Kidney glomerular epithelial cell (primary cell): ENCODE data around the gene KLHL10.
A peak's percentile ranks its signal among the peaks of the same experiment; 100 is the strongest.
"Not testable (repeated sequence)": the region's sequence is repeated elsewhere in the genome, so short reads cannot be mapped to it uniquely, and the experiment has no call there.

Experiments used
- DNase-seq: peaks from one replicate; lab custom pipeline; 2025; lab: John Stamatoyannopoulos, UW

The KLHL10 gene

GRCh38 chr17:41851382-41851781 lies 13.8 kb downstream of the KLHL10 start:
- not testable (repeated sequence) for DNase-seq

GRCh38 chr17:41860254-41860931 lies 22.8 kb downstream of the KLHL10 start:
- no peak for DNase-seq

GRCh38 chr17:41863074-41863848 lies 25.6 kb downstream of the KLHL10 start:
- DNase-seq: no peak

GRCh38 chr17:41864498-41864835 lies 26.8 kb downstream of the KLHL10 start:
- DNase-seq: peak; percentile 22

GRCh38 chr17:41864836-41865595 lies 27.4 kb downstream of the KLHL10 start, which contains the start of gene KLHL11:
TSS of gene KLHL11 (minus strand) at chr17:41865423. CDS start at chr17:41865370, 53 bp downstream.
- DNase-seq: peak; percentile 89

- no peak for DNase-seq
These were observed 27.9 kb downstream of the KLHL10 start for GRCh38 chr17:41865596-41865893.

GRCh38 chr17:41868568-41868967 lies 30.9 kb downstream of the KLHL10 start:
- no peak for DNase-seq

GRCh38 chr17:41869426-41869825 lies 31.8 kb downstream of the KLHL10 start:
- no peak for DNase-seq

- DNase-seq: no peak
These were observed 32.5 kb downstream of the KLHL10 start for GRCh38 chr17:41870097-41870496.

DNA sequence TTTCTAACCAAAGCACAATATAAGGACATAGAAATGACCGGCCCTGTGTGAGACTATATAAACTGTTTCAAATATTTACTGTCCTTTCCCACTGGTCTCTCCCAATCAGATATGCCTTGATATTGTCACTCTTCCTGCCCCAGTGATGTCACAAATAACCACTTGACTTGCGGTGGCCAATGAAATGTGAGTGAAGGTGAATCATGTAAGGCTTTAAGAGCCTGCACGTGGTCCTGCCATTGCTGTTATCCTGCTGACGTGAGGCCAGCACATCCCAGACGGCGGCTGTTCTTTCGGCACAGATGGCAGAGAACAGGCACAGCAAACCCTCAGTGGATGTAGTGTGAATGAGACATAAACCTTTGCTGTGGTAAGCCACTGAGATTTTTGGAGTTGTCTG lies 33.0 kb downstream of the KLHL10 start:
- no peak for DNase-seq

DNA sequence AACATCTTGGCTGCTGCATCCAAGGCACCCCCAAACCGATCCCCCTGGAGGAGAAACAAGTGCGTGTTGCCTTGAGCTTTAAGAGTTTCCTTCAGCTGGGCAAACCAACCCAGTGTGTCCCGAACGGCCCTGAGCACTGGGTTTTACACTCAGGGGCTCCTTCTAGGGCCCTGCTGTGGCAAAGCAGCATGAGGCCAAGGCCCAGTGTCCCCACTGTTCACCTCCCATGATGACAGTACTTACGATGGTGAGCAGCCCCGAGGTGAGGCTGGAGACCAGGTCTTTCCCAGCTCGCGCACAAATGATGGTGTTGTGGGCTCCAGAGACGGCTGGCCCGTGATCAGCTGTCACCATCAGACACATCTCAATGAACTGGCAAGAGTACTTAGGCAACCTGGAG lies 34.2 kb downstream of the KLHL10 start:
- DNase-seq: no peak

GRCh38 chr17:41873559-41874292 lies 36.1 kb downstream of the KLHL10 start:
- no peak for DNase-seq

GRCh38 chr17:41874293-41874670 lies 36.7 kb downstream of the KLHL10 start:
- DNase-seq: not testable (repeated sequence)

DNA sequence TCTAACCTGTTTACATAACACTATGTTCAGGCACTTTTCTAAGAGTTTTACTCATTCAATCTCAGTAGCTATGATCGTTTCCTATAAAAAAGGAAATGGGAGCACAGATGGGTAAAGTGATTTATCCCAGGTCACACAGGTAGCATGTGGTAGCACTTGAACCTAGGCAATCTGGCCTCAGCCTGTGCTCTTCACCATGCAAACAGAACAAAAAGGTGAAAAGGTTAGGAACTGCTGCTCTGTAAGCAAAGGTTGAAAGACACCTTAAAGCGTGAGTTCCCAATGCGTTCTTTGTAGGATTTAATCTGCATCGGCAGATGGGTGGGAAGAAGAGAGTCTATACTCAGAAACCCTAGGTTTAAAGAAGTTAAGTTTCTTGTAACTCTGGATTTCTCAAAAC lies 42.5 kb downstream of the KLHL10 start:
- DNase-seq: no peak

DNA sequence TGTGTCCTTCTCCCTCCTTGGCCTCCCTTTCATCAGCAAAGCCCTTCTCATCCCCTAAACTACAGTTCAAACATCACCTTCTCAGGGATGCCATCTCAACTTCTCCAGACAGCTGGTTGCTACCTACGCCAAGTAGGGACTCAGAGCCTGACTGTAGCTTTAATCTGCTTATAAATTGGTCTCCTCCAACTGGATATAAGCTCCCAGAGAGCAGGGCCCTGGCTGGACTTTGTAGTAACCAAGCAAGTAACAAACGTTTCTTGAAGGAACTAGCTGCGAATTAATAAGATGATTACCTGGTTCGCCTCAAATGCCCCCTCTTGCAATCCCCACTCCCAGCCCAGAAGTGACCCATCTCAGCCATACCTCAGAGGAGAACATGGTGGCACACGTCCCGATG lies 45.1 kb downstream of the KLHL10 start:
- DNase-seq: no peak

- peak; percentile 8 for DNase-seq
These were observed 48.1 kb downstream of the KLHL10 start for GRCh38 chr17:41885733-41886132.

GRCh38 chr17:41888332-41888965 lies 50.8 kb downstream of the KLHL10 start:
- DNase-seq: no peak

DNA sequence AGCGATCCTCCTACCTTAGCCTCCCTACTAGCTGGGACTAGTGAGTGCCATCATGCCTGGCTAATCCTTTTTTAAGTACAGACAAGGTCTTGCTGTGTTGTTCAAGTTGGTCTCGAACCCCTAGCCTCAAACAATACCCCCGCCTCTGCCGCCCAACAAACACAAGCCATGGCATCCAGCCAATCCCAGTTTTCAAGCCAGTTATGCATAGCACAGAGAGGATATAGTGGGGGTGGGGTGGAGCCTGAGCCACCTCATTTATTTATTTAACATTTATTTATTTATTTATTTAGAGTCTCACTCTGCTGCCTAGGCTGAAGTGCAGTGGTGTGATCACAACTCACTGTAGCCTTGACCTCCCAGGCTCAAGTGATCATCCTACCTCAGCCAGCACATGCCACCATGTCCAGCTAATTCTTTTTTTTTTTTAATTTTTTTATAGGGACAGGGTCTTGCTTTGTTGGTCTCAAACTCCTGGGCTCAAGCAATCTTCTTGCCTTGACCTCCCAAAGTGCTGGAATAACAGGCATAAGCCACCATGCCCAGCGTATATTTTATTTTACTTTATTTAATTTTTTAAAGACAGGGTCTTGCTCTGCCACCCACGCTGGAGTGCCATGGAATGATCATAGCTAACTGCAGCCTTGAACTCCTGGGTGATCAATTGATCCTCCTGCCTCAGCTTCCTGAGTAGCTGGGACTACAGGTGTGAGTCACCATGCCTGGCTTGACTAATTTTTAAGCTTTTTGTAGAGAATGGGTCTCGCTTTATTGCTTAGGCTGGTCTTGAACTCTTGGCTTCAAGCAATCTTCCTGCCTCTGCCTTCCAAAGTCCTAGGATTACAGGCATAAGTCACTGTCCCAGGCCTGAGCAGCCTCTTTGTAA lies 53.8 kb downstream of the KLHL10 start:
- DNase-seq: peak; percentile 15

- no peak for DNase-seq
These were observed 54.4 kb downstream of the KLHL10 start for GRCh38 chr17:41892021-41892376.

DNA sequence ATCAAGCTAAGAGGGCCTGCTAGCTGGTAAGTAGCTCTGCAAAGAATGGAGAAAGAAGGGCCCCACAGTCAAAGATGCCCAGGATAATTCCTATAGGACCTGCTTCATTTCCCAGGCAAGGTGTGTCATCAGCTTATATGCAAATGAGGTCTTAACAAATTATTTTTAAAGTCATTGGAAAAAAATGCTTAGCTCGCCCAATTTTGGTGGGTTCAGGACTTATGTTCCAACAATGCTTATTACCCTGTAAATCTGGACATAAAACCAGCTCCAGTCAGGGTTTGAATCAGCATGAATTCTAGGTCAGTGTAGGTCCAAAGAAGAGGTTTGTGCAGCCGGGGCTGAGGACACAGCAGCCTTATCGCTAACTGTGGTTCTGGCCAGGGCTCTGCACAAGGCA lies 55.8 kb downstream of the KLHL10 start:
- DNase-seq: no peak

DNA sequence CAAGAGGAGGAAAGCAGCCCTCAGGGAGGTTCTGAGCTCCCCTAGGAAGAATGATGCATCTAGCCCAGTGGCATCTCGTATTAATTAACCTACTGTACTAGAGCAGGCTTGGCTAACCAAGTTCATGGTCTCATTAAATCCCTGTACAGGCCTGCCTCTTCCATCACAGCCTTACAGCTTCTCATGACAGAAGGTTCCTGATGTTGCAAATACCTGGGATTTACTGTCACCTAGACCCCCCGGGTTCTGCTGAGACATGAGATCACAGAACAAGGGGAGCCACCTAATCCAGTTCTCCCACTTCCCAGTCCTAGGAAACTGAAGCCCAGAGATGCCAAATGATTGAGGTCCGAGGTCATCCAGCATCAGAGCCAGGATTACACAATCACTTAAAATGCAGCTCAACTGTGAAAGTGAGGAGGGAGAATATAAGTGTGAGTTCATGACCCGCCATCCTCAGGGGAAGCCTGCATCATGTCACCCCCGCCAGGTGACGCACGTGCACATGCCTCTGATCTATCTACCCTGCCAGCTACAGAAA lies 57.2 kb downstream of the KLHL10 start:
- DNase-seq: peak; percentile 85
